ENCODE measurements around the gene STK40.

Gene STK40

GRCh38 chr1:36392836-36393235, 7.1 kb upstream of the STK40 start:
- TF ChIP-seq CTCF (IDR thresholded peaks at IDR 0.05; ENCODE audit: low read depth, low read length, missing control alignments): no peak
- H3K4me3 ChIP-seq (ENCODE audit: low read depth, low read length): no peak overlapping the region
- DNase-seq (ENCODE audit: low read depth): no peak

GRCh38 chr1:36391271-36391670, 5.5 kb upstream of the STK40 start:
- no peak overlapping the region for H3K4me3 ChIP-seq (ENCODE audit: low read depth, low read length)
- no peak for TF ChIP-seq CTCF (IDR thresholded peaks at IDR 0.05; ENCODE audit: low read depth, low read length, missing control alignments)
- DNase-seq (ENCODE audit: low read depth): no peak

- H3K4me3 ChIP-seq (ENCODE audit: low read depth, low read length): no peak overlapping the region
- TF ChIP-seq CTCF (IDR thresholded peaks at IDR 0.05; ENCODE audit: low read depth, low read length, missing control alignments): no peak
- DNase-seq (ENCODE audit: low read depth): no peak
Observed at GRCh38 chr1:36390411-36390810, 4.7 kb upstream of the STK40 start.

- TF ChIP-seq CTCF (IDR thresholded peaks at IDR 0.05; ENCODE audit: low read depth, low read length, missing control alignments): no peak
- no peak for DNase-seq (ENCODE audit: low read depth)
- H3K4me3 ChIP-seq (ENCODE audit: low read depth, low read length): no peak overlapping the region
Observed at GRCh38 chr1:36389999-36390398, 4.3 kb upstream of the STK40 start.

- H3K4me3 ChIP-seq (ENCODE audit: low read depth, low read length): no peak overlapping the region
- TF ChIP-seq CTCF (IDR thresholded peaks at IDR 0.05; ENCODE audit: low read depth, low read length, missing control alignments): no peak
- DNase-seq (ENCODE audit: low read depth): no peak
Observed at GRCh38 chr1:36389261-36389660, 3.5 kb upstream of the STK40 start.

- TF ChIP-seq CTCF (IDR thresholded peaks at IDR 0.05; ENCODE audit: low read depth, low read length, missing control alignments): no peak
- peak overlapping the region; percentile 64 for H3K4me3 ChIP-seq (ENCODE audit: low read depth, low read length)
- DNase-seq (ENCODE audit: low read depth): no peak
Observed at GRCh38 chr1:36387141-36387949, 1.6 kb upstream of the STK40 start.

Data from GM12864 (cell line).